GM12873 (cell line): ENCODE data around the gene RNASET2.

Source experiments
- CTCF ChIP-seq: IDR thresholded peaks from 2 replicates; pipeline ENCODE4 v1.5.1; 2012; ENCODE audit warnings: low read depth, mild to moderate bottlenecking, moderate library complexity, low read length, control low read depth; ENCODE audit not compliant: insufficient read depth; ENCODE audit errors: missing control alignments

The RNASET2 gene

DNA sequence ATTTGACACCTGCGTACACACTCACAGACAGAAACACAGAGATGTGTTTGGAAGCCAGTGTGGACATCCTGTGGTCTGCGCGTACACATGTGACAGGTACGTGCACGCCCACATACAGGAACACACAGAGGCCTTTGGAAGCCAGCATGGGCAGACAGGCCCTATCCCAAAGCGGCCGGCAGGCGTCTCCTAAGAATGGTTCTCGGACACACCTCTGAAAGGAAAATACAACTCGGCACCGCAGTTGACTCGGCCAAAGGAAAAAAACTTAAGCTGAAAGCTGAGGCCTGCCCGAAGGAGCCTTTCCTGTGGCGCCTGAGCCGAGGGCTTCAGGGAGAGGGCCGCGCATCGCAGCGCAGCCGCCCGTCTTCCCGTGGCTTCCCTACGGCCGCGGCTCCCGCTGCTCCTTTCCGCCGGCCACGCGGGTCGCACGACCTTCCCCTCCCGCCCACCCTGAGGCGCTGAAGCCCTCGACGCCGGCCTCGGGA lies 41.5 kb upstream of the RNASET2 start:
- TF ChIP-seq CTCF, result peak; percentile 59

DNA sequence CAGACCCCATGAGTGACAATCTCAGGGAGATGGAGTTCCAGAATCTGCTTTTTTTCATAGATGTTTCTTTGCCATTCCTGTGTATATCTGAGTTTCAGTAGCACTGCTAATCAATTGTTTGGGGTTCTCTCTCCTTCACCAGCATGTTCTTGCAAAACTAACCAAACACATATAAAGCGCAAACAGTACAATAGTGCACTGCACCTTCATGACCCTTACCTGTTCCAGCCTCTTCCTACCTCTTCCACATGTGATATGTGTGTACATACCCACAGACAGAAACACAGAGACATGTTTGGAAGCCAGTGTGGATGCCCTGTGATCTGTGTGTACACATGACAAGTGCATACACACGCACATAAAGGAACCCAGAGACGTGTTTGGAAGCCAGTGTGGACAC lies 41.0 kb upstream of the RNASET2 start:
- no peak for TF ChIP-seq CTCF

GRCh38 chr6:166996406-166996805 lies 40.1 kb upstream of the RNASET2 start:
- TF ChIP-seq CTCF, result no peak

- TF ChIP-seq CTCF, result peak; percentile 54
Observed at GRCh38 chr6:166989427-166990032, 33.2 kb upstream of the RNASET2 start.

GRCh38 chr6:166988674-166989201 lies 32.4 kb upstream of the RNASET2 start:
- no peak for TF ChIP-seq CTCF

DNA sequence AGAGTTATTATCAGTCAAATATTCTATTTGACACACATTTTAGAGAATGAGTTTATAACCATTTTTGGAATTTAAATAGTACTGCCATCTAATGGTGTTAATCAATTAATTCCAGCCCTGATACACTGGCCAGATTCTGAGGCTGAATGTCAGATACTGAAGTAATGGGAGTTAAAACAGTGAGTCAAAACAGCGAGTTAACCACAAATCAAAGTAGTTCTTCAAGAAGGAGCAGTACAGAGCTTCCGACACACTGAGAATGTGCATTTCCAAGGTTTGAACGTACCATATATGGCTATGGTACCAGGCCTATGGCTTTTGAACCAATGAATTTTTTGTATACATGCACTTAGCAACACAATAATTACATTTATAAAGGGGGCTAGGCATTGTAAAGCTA lies 31.6 kb upstream of the RNASET2 start:
- no peak for TF ChIP-seq CTCF

- TF ChIP-seq CTCF, result no peak
Observed at GRCh38 chr6:166987448-166987847, 31.1 kb upstream of the RNASET2 start.

GRCh38 chr6:166980738-166981137 lies 24.4 kb upstream of the RNASET2 start:
- TF ChIP-seq CTCF, result no peak
